Hematopoietic multipotent progenitor cell treated with erythropoietin and hydrocortisone succinate and interleukin-3 and kit ligand, for 15 days (in vitro differentiated cells): ENCODE measurements around the gene RXFP4.
A peak's percentile ranks its signal among the peaks of the same experiment; 100 is the strongest.
"Not testable (repeated sequence)": the region's sequence is repeated elsewhere in the genome, so short reads cannot be mapped to it uniquely, and the experiment has no call there.

Experiments used
- DNase-seq: peaks from one replicate; pipeline ENCODE4 v3.0.0-alpha.2; 2015; ENCODE audit warnings: low spot score

The RXFP4 gene, protein sequence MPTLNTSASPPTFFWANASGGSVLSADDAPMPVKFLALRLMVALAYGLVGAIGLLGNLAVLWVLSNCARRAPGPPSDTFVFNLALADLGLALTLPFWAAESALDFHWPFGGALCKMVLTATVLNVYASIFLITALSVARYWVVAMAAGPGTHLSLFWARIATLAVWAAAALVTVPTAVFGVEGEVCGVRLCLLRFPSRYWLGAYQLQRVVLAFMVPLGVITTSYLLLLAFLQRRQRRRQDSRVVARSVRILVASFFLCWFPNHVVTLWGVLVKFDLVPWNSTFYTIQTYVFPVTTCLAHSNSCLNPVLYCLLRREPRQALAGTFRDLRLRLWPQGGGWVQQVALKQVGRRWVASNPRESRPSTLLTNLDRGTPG

DNA sequence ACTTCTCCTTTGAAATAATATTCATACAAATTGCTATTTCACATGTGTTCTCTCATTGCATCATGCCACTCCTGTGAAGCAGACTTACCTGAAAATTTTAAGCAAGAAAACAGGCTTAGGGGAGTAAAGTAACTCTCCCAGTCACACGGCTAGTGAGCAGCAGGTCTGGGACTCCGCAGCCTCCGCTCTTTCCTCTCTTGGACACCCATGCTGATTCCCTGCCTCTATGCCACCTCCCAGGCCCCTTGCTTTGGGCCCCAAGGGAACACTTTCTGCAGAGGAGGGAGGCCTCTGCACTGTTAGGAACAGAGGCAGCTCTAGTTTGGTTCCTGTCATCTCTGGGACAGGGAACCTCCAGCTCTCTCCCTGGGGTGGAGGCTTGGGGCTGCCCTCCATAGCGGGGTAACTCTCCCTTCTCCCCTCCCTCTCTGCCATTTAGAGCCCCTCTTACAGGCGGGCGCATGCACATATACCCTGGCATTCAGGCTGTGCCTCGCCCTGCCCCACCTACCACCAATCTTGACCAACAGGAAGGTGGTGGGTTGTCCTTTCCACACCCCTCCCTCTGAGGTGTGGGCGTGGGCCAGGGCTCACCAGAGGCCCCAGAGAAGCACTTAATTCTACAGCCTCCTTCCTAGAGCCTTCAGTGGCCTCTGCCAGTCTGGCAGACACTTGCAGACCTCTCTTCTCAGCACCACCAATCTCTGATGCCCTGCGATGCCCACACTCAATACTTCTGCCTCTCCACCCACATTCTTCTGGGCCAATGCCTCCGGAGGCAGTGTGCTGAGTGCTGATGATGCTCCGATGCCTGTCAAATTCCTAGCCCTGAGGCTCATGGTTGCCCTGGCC lies at the start of gene RXFP4:
TSS of gene RXFP4 (plus strand) at position 646 of the 852 bp plus-strand sequence. CDS start at position 718, 72 bp downstream.
- DNase-seq = no peak

DNA sequence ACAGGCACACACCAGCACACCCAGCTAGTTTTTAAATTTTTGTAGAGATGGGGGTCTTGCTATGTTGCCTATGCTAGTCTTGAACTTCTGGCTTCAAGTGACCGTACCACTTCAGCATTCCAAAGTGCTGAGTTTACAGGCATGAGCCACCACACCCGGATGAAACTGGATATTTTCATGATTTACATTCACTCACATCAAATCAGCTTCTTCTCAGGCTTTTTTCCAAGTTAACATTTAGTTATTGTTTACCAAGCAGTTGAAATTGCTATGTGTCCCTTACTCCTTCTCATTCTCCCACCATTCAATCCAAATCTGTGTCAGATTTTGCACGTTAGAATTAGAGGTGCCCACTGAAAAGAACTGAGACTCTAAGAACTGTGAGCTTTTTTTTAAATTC lies 48.6 kb upstream of the RXFP4 start:
- DNase-seq = no peak

DNA sequence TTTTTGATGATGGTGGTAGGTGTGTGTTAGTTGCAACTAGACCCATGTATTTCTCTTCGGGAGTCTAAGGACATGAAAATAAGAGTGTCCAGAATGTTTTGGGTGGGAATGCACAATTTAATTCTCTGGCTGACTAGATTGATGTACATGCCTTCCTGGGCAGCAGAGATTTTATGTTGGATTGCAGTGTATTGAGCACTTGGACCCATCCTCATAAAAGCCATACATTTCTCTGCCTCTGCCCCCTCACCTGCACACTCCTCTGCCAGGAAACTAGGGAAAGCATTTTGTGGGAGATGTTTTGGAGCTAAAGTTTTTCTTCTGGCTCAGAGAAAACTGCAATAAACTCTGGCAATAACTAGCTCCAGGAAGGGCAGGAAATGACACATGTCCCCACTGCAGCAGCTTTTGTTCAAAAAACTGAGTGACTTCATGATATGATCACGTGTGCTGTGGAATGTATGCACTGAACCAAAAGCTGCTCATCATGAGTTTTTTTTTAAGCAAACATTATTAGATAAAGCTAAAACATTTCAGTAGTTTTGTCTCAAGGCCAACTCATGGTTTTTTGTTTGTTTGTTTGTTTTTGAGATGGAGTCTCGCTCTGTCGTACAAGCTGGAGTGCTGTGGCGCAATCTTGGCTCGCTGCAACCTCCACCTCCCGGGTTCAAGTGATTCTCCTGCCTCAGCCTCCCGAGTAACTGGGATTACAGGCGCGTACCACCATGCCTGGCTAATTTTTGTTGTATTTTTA lies 47.9 kb upstream of the RXFP4 start:
- no peak for DNase-seq

DNA sequence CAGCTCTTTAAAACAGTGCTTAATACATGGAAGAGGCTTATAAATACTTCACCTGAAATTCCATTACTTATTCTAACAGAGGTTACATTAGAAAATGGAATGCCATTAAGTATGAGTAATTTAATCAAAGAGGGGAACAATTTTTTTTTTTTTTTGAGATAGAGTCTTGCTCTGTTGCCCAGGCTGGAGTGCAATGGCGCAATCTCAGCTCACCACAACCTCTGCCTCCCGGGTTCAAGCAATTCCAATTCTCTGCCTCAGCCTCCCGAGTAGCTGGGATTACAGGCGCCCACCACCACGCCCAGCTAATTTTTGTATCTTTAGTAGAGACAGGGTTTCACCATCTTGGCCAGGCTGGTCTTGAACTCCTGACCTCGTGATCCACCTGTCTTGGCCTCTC lies 45.8 kb upstream of the RXFP4 start:
- DNase-seq = not testable (repeated sequence)

DNA sequence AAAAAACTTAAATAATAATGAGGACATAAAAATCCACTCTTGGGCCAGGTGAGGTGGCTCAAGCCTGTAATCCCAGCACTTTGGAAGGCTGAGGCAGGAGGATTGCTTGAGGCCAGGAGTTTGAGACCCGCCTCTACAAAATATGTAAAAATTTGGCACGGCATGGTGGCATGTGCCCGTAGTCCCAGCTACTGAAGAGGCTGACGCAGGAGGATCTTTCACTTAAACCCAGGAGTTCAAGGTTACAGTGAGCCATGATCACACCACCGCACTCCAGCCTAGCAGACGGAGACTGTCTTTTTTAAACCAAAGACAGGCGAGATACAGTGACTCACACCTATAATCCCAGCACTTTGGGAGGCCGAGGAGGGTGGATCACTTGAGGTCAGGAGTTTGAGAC lies 45.0 kb upstream of the RXFP4 start:
- not testable (repeated sequence) for DNase-seq

DNA sequence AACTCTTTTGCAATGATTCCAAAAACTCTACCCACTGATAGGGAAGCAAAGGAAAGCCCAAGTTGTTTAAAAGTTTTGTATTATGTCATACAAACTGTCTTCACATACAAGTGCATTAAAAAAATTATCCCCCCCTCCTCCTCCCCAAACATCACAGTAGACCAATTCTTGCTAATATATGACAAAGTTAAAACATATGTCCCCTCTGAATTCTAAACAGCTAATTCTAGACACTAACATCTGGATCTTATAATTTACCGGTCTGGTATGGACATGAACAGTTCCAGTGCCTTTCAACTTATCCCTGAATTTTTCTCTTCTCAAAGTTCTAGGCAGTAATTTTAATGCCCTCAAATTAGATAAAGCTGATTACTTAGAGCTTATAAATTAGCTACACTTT lies 43.7 kb upstream of the RXFP4 start:
- no peak for DNase-seq

DNA sequence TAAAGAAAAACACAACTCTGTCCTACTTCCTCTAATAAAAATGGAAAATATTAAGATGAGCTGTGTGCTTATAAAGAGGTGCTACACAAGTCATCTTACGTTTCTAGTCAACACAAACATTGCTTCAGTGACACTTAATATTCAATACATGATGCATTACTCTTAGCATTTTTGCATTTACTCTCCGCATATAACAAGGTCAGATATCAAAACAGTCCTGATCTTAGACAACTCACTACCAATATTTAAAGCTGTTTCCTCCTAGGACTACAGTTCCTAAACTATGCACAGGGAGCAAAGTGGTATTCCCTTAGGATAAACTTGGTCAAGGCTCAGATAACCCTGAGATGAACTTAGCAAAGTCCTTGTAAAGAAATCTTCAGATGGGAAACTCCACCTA lies 42.5 kb upstream of the RXFP4 start:
- DNase-seq = no peak

DNA sequence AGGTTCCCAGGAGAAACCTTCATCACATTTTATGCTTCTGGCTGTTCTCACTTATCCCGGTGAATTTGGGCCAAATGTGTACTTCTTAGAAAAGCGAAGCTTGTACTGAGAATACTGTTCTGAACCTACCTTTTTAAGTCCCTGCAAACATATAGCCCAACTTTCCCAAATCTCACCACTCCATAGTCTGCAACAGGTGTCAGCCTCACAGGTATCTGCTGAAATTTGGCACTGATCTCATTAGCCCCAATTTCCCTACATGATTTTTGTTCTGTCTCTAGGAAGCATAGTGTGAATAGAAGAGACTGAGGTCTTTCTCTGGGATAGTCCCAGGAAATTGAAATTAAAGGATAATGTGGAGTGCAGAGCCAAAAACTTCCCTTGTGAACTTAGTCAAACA lies 41.8 kb upstream of the RXFP4 start:
- no peak for DNase-seq

DNA sequence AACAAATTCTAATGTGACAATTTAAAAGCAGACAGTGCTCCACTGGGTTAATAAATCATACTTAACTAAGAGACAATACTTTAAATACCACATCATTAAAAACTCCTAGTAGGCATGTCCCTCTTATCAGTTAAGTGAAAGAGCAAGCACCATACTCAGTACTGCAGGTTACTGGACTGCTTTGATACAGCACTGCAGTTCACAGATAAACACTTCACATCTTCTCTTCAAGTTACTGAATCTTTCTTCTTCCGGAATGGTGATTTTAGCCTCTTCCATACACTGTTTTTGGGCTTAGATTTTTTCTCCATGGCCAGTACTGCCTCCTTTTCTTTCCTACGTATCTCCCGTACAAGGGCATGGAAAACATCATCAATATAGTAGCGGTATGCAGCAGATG lies 41.3 kb upstream of the RXFP4 start:
- peak; percentile 48 for DNase-seq

DNA sequence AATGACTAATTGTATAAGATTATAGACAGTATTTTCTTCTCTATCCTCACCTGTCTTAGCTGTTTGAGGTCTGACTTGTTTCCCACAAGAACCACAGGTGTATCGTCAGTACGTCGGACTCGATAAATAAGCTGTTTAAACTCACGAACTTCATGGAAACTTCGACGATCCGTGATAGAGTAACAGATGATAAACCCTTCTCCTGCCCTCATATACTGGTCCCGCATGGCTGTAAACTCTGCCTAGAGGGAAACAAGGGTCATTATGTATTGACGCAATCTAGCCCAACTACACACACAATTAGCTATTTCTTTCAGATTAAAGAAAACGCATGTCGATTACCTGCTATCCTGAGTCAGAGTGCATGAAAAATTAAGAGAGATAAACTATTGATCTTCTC lies 37.2 kb upstream of the RXFP4 start:
- DNase-seq = no peak

DNA sequence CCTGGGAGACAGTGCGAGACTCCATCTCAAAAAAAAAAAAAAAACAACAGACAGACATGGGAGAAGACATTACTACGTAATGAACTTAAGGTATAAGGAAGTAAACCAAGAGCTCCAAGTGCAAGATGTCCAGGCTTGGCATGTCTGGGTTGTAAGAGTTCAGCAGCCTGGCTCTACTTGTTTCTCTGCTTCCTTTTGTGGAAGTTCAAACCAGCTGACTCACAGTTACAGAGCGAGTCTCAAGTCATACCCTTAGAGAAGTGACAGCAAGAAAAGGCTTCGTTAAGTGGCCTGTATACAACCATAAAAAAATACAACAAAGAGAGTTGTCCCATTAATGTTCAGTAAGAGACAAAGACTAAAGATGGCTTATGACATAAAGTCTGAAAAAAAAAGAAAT lies 31.5 kb upstream of the RXFP4 start:
- peak; percentile 68 for DNase-seq

DNA sequence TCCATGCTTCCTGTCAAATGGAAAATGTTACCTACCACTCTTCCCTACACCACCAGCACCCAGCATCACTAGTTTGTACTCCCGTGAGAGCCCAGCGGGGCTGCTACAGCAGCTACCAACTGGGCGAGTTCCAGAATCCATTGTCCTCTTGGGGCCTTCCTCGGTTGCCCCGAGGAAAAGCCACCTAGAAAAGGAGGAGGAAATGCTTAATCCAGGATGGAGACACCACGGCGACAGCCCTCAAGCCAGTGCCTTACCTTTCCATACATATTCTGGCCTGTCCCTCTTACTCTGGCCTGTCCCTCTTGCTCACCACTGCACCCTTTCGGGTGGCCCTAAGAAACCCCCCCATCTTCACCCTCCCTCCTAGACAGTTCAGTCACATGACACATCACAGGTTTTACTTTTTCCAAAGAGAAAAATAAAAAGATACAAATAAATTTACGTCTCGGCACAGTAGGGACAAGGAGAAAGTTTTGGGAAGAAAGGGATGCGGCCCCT lies 30.8 kb upstream of the RXFP4 start:
- DNase-seq = peak; percentile 31

DNA sequence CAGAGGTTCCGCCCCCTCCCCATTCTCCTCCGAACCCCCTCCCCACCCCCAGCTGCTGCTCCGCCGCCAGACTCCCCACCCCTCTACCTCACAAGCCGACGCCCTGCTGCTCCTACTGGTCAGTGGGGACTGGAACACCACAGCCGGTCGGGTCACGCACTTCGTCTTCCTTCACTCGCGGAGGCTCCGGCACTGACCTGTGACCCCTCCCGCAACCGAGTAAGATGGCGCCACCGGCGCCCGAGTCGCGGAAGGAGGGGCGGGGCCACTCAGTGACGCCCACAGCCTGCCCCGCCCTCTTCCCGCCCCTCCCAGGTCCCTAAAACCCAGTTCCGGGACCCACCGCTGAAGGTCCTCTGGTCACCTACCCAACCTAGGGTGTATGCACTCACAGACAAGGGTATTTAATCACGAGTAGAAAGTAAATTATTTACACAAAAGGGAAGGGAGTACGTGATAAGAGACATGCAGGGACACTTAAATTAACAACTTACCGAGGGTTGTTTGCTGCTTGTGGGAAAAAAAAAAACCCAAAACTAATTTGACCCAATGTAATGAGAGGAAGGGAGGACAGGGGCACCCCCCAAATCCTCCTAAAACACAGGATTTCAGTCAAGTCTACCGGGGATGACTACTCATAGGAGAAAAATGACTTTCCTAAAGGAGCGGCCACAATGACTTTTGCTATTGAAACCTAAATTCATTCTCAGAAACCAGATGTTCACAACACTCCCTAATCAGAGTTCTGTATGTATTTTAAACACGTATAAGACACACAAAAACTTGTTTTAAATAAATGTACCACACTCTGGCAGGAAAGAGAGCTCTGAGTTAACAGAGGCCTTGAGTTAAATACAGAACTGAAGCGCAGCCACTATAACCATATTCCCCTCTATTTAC lies 30.0 kb upstream of the RXFP4 start, which contains the start of gene RIT1:
TSS of gene RIT1 (minus strand) at position 194 of the 900 bp plus-strand sequence. CDS start 588 bp downstream, outside the sequence.
- DNase-seq = peak; percentile 89

DNA sequence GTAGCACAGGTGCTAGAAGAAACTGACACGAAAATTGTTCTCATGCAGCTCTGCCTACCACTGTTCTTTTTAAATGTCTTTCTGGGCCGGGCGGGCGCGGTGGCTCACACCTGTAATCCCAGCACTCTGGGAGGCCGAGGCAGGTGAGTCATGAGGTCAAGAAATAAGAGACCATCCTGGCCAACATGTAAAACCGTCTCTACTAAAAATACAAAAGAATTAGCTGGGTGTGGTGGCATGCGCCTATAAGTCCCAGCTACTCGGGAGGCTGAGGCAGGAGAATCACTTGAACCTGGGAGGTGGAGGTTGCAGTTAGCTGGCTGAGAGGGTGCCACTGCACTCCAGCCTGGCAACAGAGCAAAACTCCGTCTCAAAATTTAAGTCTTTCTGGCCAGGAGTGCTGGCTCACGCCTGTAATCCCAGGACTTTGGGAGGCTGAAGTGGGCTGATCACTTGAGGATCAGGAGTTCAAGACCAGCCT lies 29.3 kb upstream of the RXFP4 start:
- DNase-seq = no peak

DNA sequence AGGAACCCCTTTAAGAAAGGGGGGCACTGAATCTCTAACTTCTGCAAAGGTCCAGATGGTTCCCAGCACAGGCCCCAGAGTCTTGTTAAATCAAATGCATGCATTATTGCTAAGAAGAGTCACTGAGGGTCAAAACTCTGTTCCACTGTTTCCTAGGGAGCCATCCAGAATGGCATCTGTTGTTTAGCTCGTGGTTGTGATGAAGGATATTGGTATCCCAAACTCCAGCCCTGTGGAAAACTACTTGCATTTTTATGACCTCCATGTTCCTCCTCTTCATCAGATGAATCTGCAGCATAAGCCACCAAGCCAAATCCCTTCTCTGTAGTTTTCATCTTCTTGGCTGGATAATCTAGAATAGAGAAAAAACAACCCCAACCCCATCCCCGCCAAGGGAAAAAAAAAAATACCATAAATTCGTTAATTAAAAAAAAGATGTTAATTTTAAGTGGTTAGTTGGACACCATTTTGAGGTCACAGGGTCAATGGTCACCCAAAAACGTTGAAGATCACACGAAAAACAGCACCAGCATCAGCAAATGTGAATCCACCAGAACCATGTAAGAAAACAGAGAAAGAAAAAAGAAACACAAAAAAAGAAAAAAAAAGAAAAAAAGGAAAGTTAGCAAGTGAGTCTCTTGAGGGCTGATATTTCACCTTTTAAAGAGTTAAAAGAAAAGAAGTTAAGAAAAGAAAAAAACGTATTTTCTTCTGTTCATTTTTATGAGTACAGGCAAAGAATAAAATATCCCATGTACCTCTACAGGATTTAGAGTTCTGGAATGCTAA lies 27.3 kb upstream of the RXFP4 start:
- DNase-seq = no peak

DNA sequence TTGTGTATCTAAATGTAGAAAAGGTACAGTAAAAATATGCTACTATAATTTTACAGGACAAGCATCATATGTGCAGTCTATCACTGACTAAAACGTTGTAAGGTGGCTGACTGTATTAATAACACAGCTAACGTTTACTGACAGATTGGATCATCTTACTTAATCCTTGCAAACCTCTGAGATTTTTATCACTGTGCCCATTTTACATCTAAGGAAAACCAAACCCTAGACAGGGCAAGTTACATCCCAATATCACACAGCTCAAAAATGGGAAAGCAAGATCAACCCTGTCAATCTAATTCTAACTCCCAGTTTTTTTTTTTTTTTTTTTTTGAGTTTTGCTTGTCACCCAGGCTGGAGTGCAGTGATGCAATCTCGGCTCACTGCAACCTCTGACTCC lies 22.8 kb upstream of the RXFP4 start:
- DNase-seq = no peak

DNA sequence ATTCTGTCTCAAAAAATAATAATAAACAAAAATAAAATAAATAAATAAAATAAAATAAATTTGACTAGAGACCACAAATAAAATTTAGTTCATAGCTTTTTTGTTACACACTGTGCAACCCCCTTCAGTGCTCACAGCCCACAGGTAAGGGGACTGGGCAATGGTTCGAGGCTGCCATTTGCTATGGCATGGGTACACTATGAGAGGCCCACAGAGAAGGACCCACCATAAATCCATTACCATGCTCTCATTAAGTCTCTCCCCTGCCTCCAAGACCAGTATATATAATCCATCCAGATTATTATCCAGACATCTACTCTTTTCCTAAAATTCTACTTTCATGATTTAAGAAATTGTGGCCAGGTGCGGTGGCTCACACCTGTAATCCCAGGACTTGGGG lies 21.6 kb upstream of the RXFP4 start:
- DNase-seq = no peak

DNA sequence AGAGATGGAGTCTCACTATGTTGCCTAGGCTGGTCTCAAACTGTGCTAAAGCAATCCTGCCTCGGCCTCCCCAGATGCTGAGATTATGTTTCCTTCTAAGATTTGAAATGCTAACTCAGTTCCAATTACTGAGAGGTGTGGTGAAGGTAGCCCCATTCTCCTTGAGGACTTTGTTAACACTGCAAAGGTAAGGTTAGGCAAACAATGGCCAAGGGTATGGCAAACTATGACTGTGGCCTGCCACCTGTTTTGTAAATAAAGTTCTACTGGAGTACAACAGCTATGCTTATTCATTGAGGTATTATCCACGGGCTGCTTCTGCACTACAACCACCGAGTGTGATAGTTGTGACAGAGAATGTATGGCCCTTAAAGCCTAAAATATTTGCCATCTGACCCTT lies 20.7 kb upstream of the RXFP4 start:
- no peak for DNase-seq

DNA sequence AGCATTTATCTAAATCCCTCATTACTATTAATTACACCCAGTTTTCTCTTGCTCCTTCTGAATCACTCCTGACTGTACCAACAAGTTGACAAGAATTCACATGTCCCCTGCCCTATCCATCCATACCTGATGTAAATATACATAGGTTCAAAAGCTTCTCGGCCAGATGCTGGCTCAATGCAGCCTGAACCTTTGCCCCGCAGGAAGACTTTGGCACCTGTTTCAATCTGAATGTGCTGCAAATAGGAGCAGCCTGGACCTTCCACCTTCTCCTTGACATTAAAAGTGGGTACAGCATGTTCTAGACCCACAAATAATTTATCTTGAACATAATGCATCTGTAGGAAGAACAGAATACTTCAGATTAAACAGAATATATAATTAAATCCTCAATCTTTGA lies 15.9 kb upstream of the RXFP4 start:
- DNase-seq = no peak

DNA sequence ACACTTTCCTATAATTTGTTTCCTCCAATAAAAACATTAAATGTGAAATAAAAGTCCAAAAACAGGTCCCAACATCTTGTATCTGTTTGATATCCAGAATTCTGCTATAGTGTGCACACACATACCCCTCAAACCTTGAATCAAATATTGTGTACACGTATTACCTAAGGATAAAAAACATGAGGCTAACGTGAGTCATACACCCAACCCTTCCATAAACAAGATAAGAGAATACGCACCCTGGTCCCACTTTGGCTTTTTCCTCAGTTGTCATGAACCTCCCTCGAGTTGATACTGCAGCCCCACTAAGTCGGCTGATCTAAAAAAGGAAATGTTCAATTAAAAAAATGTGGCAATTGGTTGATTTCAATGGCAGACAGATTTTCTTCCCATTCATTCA lies 12.4 kb upstream of the RXFP4 start:
- DNase-seq = peak; percentile 56
